A549 (cell line): ENCODE measurements around the gene SLC23A3.

Source experiments
- CTCF ChIP-seq: fragments of >200 bp; sonication (Bioruptor Twin); formaldehyde crosslinking; IDR thresholded peaks from 3 replicates; pipeline ENCODE4 v1.5.1; 2016
- POLR2A ChIP-seq: IDR thresholded peaks from 2 replicates; pipeline ENCODE4 v1.6.1; 2012; ENCODE audit warnings: mild to moderate bottlenecking, low read length
- REST ChIP-seq: fragments of 200-600 bp; sonication (generic); IDR thresholded peaks from 2 replicates; pipeline ENCODE4 v1.6.1; 2016; ENCODE audit warnings: antibody characterized with exemption, mild to moderate bottlenecking, moderate library complexity
- USF2 ChIP-seq: fragments of 450-650 bp; IDR thresholded peaks from 2 replicates; pipeline ENCODE4 v1.6.1; 2014; ENCODE audit warnings: antibody characterized with exemption

DNA sequence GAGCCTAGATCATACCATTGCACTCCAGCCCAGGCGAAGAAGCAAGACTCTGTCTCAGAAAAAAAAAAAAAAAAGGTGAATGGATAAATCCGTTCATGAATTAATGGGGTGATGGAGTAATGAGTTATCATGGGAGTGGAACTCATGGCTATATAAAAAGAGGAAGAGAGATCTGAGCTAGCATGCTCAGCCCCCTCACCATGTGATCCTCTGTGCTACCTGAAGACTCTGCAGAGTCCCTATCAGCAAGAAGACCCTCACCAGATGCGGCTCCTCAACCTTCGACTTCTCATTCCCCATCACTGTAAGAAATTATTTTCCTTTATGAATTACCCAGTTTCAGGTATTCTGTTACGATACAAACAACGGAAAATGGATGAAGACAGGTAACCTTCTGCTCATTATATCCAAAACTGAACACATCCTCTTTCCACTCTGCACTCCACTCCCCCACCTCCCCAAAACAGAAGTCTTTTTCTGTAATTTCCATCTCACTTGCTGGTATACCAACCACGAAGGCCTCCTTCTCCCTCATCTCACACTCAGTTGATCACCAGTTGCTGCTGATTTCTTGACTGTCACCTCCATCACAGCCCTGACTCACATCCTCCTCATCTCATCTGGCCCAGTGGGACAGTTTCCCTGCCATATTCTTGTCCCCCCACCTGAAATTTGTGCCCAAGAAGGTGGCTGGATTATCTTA, 17.1 kb upstream of the SLC23A3 start:
- TF ChIP-seq USF2: no peak
- TF ChIP-seq POLR2A: no peak
- no peak for TF ChIP-seq REST
- no peak for TF ChIP-seq CTCF
